Stimulated activated CD8-positive, alpha-beta memory T cell treated with anti-CD3 and anti-CD28 coated beads, Interleukin-15, amount 100 ng/mL, for 48 hours (primary cell): ENCODE results near the gene SLC5A12.

Experiments used
- DNase-seq, 2 donors: peaks; one replicate each; pipeline ENCODE4 v3.0.0-alpha.2; 2020; ENCODE audit warnings: low read depth in 2 of 2

The SLC5A12 gene, protein sequence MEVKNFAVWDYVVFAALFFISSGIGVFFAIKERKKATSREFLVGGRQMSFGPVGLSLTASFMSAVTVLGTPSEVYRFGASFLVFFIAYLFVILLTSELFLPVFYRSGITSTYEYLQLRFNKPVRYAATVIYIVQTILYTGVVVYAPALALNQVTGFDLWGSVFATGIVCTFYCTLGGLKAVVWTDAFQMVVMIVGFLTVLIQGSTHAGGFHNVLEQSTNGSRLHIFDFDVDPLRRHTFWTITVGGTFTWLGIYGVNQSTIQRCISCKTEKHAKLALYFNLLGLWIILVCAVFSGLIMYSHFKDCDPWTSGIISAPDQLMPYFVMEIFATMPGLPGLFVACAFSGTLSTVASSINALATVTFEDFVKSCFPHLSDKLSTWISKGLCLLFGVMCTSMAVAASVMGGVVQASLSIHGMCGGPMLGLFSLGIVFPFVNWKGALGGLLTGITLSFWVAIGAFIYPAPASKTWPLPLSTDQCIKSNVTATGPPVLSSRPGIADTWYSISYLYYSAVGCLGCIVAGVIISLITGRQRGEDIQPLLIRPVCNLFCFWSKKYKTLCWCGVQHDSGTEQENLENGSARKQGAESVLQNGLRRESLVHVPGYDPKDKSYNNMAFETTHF

DNA sequence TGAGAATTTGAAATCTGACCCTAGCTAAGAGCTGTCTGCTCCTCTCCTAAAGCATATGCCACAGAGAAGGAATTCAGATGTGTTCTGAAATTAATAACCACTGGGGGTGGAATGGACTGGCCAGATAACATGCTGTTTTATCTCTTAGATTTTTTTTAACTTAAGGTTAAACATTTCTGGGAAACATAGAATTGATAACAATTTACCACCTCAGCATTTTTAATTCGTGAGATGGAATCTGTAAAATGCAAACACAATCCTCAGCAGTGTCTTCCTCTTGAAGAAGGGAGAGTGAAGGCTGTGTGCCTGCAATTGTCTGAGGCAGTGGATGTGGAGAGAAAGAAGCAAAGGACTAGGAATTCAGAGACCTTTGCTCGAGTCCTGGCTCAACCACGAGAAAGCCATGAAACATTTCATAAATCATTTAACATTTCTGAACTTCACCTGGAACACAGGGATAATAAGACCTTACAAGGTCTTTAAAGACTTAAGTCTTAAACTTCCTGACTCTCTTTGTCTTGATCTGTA lies at the start of gene SLC5A12:
TSS of gene SLC5A12 (minus strand) at position 113 of the 528 bp plus-strand sequence. CDS start 346 bp downstream, outside the sequence.
- DNase-seq: no peak

DNA sequence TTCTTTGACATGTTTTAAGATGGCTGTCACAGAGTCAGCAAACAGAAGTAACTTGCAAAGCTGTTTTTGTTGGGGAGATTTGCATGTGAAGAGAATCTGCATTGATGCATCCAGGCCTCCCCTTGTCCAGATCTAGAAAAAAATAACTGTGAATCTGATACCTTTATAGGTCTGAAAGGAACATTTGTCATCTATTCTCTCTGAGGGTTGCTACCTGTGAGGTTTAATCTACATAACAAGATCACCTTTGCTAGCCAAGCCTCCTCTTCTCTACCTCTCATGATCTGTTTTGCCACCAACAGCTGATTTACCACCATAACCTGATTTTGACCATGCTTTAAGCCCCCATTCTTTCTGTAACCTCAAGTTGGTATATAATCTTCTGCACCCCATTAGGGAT lies 47.2 kb upstream of the SLC5A12 start:
- DNase-seq: no peak

DNA sequence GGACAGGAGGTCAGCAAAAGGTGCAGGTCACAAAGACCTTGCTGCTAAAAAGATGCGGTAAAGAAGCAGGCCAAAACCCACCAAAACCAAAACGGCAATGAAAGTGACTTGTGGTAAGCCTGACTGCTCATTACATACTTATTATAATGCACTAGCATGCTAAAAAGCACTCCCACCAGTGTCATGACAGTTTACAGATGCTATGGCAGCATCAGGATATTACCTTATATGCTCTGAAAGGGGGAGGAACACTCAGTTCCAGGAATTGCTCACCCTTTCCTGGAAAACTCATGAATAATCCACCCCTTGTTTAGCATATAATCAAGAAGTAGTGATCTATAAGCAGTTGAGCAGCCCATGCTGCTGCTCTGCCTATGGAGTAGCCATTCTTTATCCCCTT lies 45.2 kb upstream of the SLC5A12 start:
- DNase-seq: no peak

DNA sequence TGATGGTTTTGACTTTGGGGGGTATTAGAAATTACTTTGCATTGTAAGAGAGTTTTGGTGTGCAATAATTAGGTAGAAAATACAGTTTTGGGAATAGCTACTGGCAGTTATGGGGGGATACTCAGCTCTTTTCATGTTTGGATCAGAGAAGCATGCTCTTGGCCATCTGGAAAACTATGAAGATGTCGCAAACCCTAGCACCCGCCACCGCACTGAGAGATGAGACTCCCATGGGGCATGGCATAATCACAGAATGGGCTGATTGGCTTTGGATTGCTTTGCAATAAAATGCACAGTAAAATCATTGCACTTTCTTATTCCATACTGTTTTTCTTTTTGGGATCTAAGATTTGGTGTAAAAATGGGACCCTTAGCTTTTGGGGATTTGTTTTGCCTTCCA lies 43.5 kb upstream of the SLC5A12 start:
- DNase-seq: no peak

DNA sequence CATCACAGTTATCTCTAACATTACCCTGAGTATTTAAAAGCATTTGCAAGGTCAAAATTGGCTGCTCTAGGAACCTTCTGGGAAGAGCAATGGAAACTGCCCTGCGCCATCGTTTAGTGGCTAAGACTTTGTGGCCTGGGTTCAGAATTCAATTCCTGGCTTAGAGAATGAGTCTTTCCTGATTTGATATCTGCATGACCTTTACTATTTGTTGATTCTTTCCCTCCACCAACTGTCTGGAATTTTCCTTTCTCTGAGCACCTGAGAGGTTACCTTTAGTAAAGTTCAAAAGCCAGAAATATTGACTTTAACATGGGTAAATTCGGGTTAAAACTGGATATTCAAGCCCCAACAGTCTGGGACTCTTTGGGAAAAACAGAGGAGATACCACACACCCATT lies 43.0 kb upstream of the SLC5A12 start:
- no peak for DNase-seq

DNA sequence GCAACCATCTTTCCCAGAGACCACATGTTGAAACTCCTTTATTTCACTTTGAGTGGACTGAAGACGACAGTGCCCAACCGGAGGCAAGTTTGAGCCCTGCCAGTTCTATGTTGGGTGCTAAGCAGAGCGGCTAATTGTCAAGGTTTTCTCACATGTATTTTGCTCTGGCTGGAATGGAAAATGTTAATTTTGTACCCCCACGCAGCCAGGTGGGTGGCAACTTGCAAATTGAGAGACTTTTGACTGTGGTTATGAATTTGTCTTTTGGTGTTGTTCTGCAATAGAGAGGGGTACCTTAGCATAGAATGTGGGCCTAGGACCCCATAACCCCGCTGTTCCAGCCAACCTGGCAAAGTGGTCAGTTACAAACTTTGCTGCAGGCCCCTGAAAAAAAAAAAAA lies 42.5 kb upstream of the SLC5A12 start:
- no peak for DNase-seq

DNA sequence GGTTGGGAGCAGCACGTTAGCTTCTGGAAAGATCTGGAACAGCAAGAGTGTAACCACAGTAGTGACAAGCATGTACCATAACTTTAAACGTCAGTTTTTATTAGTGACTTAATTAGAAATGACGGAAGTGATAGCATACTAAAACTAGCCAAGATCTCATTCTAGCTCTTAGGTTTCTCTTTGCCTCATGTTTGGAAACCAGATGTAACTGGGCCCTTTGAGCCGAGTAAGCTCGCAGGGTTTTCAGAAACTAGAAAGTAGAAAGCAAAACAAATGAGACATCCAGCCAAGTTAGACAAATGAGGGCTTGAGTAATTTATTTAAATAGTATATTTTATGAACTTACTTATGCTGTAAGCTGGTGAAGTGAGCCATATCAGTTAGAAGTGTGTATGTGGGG lies 40.2 kb upstream of the SLC5A12 start:
- DNase-seq: no peak

DNA sequence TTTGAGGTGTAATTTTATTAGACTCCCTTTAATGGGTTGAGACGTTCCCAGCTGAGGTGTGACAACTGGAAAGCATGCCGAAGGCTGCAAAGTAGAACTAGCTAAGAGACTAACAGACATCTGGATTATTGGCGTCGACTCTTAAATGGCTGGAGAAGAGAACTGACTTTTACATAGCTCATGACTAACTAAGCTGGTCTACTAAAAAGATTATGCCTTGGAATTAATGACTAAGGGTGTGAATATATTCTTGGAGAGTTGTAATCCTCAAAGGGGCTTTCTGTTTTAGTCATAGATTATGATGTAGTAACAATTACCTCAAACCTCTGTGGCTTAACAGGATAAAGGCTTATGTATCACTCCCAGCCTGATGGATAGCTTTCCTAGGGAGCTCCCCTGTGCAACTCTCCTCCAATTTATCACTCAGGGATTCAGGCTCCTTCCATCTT lies 39.5 kb upstream of the SLC5A12 start:
- DNase-seq: no peak

DNA sequence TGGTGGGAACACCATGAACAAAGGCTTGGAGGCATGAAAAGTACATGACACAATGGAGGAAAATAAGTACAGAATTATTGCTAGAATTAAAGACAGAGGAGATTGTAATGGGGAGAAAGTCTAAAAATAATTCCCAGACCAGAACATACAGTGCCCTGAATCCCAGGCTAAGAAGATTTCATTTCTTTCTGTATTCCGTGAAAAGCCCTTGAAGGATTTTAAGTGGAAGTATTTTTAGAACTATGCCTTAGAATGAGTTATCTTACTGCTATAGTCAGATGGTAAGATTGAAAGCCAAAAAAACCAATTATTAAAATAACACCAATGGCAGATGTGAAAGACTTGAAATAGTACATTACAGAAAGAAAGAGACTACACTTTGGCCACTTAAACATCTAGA lies 36.1 kb upstream of the SLC5A12 start:
- no peak for DNase-seq

DNA sequence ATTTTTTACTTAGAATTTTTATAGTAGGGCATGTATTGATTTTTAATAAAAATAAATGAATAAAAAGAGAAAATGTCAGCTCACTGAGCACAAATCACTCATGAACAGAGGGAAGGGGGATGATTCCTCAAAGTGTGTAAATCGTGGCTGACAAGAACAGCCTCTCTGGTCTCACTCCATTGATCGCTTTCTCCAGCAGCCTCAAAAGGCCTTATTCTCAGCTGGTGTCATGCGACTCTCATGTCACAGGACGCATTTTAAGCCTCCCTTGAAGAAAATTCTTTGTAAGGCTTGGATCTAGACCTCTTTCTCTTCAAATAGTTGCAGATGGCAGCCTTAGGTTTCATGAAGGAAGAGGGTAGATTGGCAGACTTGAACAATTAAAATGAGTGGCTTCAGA lies 33.9 kb upstream of the SLC5A12 start:
- no peak for DNase-seq

DNA sequence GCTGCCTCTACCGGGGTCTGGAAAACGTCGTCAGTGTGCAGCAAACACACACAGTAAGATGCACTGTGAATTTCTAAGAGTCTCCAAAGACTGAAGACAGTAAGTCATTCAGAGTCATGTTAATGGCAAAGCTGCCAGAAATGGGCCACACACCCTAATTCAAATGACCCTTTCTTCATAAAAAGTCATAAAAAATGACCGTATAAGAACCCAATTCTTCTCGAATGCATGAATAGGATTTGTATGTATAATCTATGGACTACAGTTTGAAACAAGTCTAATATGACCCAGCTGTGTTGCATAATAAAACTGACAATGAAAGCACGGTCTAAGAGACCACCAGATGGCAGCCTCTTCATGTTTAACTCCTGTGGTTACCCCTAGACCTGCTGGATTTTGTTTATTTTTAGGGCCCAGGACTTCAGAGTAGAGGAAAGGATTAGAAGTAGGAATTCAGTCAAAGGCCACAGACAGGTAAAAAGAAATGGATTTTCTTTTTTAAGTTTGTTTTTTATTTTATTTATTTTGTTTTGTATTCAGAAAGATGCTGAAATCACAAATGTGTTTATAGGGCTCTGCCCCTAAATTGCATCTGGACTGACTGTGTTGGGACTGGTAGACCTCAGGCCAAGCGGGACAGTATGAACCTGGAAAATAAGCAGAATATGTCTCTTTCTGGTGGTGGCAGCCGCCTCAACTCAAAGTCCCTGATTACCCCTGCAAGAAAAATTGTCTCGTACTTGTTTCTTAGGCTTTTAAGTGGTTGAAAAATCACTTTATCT lies 32.1 kb upstream of the SLC5A12 start:
- no peak for DNase-seq

DNA sequence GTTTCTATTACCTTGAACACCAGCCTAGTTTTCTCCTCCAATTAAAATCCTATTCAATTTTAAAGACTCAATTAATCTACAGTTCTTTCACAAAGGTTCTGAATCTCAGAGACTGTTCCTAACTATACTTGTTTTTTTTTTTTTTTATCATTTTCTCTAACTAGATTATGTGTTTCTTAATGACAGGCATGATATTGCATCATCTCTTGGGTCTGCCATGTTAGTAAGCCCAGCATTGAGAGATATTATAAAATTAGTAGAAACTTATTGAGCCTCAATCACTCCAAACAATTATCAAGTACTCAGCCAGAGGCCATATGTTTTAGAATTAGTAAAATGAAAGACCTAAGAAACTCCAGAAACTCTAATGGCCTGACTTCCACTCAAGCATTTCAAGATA lies 28.1 kb upstream of the SLC5A12 start:
- no peak for DNase-seq

DNA sequence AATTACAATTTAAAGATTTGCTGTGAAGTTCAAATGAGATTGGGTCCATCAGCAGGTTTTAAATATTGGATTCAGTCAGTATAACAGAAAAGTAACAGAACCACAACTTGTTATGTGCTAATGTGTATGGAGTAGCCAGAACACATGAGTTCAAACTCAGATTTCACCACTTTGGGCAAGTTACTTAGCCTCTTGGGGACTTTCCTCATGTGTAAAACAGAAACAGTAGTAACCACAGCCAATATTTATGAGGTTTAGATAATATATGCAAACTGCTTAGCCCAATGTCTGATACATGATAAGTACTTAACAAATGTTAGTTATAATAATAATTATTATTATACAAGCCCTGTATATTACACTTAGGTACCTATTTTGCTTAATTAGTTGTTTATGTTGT lies 21.8 kb upstream of the SLC5A12 start:
- no peak for DNase-seq

DNA sequence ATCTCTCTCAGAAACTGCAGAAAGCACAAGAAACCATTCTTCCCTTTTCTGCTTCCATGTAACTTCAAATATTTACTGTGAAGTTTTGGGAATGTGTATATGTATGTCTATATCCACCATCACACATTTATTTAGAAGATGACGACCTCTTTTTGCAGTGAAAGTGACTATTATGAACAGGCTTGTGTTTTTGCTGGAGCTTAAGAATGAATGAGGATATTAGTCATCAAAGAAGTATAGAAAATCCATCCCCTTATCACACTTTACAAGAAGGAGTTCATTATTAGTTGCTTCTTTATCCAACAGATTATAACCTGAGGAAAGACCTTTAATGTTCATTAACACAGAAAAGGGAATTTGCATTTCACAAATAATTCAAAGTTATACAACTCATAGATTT lies 21.1 kb upstream of the SLC5A12 start:
- no peak for DNase-seq

DNA sequence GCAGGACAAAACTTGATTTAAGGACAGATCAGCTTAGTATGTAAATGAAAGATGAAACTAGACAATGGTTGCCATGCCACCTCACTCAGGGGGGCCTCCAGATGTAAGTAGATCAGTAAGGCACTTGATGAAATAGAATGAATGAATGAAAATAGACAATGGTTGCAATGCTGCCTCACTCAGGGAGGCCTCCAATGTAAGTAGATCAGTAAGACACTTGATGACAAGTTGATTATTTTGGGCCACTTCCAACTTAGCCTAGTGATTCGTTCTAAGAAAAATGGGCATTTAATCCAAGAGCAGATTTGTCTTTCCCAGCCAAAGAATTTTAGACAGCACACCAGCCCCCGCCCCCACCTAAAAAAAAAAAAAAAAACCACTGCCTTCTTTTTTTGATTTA lies 19.2 kb upstream of the SLC5A12 start:
- no peak for DNase-seq

DNA sequence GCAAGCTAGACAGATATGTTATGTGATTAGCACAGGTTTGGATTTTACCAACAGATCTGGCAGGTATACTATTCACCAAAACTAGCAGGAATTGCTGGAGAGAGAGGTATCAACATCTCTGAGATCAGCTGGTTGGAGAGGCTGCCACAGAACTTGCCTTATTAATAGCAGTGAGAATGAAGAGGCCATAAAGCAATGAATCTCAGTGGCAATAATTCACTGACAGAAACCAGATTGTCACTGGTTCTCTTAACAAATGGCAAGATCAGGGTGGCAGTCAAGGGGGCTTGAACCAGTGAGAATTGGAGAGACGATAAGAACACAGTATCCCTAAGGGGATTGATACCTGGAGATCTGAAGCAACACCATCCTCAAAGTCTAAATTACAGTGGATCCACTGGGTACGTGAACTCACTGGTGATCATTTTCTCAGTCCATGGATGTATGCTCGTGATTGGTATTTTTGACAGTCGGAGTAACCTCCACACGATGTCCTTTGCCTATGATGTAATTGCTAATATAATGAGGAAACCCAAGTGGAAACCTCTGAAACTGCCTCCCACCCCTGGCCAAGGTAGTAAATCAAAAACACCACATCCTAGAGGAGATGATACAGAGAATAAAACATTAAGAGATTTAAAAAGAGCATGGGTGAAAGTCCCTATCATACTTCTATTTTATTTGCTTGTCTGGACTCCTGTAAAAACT lies 17.7 kb upstream of the SLC5A12 start:
- DNase-seq: no peak

DNA sequence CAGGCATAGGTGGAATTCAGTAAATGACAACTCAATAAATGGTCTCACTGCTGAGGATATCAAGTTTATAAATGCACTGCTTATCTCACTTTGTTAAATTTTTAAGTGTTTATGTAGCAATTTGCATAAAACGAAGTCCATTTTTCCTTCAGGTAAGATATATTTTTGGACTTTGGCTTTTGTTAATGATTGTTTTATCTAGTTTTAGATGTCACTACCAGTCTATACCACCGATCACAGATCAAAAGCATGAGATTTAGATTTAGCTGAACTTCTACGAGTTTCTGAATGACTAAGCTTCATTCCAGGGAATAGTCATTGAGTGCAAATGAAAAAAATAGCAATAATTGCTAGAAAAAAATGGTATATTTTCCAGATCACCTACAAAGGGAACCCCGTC lies 12.8 kb upstream of the SLC5A12 start:
- DNase-seq: no peak

DNA sequence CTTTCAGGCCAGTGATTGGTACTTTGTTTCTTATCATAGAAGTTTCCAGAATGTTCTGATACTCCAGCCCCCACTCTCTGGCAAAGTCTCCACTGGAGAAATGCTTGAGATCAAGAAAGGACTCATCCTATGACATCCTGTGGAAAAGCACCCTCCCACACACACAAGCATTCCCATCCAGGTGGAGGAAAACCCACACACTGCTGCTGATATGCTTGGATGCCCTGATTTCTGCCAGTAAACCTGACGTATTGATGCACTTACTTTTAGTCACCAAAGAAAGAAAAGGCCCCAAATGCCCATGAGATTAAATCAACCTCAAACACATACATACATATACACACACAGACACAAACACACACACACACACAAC lies 9.2 kb upstream of the SLC5A12 start:
- no peak for DNase-seq

DNA sequence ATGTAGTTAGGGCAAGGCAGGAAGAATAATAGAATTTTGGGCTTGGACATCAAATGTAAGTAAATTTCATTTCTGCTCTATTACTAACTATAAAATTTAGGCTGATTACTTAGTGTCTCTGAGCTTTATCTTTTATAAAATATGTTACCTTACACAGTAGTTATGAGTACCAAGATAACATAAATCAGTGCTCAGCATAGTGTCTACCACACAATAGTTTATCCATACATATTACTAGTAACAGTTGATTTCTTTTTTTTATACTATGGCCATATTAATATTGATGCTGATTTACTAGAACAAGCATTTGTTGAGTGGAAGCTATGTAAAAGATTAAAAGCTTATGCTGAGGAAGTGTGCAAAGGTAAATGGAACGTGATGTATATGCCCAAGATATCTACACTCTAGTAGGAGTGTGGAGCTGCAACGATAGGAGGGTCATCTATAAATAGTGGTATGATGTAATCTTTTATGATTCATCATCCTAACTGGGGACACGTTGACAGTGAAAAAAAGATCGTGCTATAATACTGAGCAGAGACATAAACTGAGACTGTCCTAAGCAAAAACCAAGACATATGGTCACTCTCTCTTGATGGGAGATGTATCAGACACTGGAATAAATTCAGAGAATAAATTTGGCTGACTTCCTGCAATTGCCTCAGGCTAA lies 8.7 kb upstream of the SLC5A12 start:
- DNase-seq: no peak

DNA sequence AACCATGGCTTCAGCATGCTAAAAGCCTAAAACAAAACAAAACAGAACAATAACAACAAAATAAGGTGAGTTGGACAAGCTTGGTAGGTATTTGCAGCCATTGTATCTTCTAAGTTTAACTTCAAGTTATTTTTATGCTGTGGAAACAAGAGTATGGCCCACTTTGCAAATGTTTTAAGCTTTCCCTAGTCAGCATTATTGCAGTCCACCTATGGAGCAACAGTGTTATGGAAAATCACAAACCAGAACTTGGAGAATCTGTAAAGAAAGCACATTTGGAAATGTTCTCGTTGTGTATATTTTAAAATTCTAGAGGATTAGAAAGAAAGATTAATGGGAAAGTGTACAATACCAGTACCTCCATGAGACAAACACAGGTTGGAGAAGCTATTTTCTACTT lies 7.4 kb upstream of the SLC5A12 start:
- no peak for DNase-seq

DNA sequence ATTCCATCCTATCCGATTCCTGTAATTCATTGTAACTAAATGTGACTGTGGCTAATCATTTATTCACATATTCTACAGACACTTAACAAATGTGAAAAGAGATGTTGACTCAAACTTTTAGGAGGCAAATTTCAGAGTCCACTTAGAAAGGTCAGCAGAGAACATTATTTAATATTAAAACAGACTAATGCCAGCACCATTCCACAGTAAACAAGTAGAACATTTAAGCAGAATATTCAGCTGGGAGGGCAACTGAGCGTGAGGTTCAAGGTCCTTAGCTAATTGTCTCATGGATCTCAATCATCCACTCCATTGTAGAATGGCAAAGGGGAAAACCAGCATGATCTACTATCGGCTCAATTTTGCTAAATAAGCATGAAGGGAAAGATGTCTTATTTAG lies 5.1 kb upstream of the SLC5A12 start:
- DNase-seq: no peak
